Measurements from ENCODE around the gene KLK12.

- TF ChIP-seq POLR2A (IDR thresholded peaks at IDR 0.05) (no peak), EP300 (IDR thresholded peaks at IDR 0.05; ENCODE audit: low read depth) (no peak), POLR2AphosphoS5 (IDR thresholded peaks at IDR 0.05) (no peak)
- TF ChIP-seq, protein P1, sequence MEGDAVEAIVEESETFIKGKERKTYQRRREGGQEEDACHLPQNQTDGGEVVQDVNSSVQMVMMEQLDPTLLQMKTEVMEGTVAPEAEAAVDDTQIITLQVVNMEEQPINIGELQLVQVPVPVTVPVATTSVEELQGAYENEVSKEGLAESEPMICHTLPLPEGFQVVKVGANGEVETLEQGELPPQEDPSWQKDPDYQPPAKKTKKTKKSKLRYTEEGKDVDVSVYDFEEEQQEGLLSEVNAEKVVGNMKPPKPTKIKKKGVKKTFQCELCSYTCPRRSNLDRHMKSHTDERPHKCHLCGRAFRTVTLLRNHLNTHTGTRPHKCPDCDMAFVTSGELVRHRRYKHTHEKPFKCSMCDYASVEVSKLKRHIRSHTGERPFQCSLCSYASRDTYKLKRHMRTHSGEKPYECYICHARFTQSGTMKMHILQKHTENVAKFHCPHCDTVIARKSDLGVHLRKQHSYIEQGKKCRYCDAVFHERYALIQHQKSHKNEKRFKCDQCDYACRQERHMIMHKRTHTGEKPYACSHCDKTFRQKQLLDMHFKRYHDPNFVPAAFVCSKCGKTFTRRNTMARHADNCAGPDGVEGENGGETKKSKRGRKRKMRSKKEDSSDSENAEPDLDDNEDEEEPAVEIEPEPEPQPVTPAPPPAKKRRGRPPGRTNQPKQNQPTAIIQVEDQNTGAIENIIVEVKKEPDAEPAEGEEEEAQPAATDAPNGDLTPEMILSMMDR (IDR thresholded peaks at IDR 0.05), result no peak
Measured at GRCh38 chr19:51063664-51064063, 28.9 kb upstream of the KLK12 start.
